ENCODE results near the gene PRAMEF8.
"Not testable (repeated sequence)": the region's sequence is repeated elsewhere in the genome, so short reads cannot be mapped to it uniquely, and the experiment has no call there.

- TF ChIP-seq, protein P1, sequence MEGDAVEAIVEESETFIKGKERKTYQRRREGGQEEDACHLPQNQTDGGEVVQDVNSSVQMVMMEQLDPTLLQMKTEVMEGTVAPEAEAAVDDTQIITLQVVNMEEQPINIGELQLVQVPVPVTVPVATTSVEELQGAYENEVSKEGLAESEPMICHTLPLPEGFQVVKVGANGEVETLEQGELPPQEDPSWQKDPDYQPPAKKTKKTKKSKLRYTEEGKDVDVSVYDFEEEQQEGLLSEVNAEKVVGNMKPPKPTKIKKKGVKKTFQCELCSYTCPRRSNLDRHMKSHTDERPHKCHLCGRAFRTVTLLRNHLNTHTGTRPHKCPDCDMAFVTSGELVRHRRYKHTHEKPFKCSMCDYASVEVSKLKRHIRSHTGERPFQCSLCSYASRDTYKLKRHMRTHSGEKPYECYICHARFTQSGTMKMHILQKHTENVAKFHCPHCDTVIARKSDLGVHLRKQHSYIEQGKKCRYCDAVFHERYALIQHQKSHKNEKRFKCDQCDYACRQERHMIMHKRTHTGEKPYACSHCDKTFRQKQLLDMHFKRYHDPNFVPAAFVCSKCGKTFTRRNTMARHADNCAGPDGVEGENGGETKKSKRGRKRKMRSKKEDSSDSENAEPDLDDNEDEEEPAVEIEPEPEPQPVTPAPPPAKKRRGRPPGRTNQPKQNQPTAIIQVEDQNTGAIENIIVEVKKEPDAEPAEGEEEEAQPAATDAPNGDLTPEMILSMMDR (IDR thresholded peaks at IDR 0.05), result not testable (repeated sequence)
- TF ChIP-seq POLR2A (IDR thresholded peaks at IDR 0.05); POLR2AphosphoS5 (IDR thresholded peaks at IDR 0.05; ENCODE audit: insufficient read depth in 1 of 2, low read depth in 1 of 2): not testable (repeated sequence)
These were observed 31.0 kb downstream of the PRAMEF8 start, which contains the start of gene PRAMEF5 for GRCh38 chr1:13253898-13254297.

Measured in vagina (tissue), 2 donors.